Large intestine (tissue), 3 donors: ENCODE measurements around the gene RNF103. TPM values are rescaled to one million over a fixed set of nuclear protein-coding genes. Genes with fewer than 3 reads are reported as not detected.
A peak's percentile ranks its signal among the peaks of the same experiment; 100 is the strongest.

ENCODE experiments used
- DNase-seq, 2 donors: peaks; one replicate each; pipeline versions ENCODE4 v3.0.0 to v3.0.0-alpha.2; 2013
- H3K27ac ChIP-seq: one replicate; pipeline ENCODE4 v1.5.1; 2013; ENCODE audit warnings: low read length
- H3K27me3 ChIP-seq: 2 replicates; pipeline ENCODE4 v1.6.1; 2013; ENCODE audit warnings: low read length; ENCODE audit not compliant: control insufficient read depth, insufficient read depth
- H3K36me3 ChIP-seq: 2 replicates; pipeline ENCODE4 v1.6.1; 2013; ENCODE audit warnings: low read length; ENCODE audit not compliant: control insufficient read depth, insufficient read depth
- H3K4me1 ChIP-seq: one replicate; pipeline ENCODE4 v1.6.1; 2013; ENCODE audit warnings: low read length; ENCODE audit not compliant: control insufficient read depth, insufficient read depth
- H3K4me3 ChIP-seq: one replicate; pipeline ENCODE4 v1.5.1; 2013; ENCODE audit warnings: low read length
- H3K9me3 ChIP-seq: one replicate; pipeline ENCODE4 v1.6.1; 2013; ENCODE audit warnings: mild to moderate bottlenecking, low read depth, low read length, moderate library complexity; ENCODE audit not compliant: control insufficient read depth
- WGBS: methylation state at CpG from one replicate; pipeline ENCODE4 v1.1.5; 2013; ENCODE audit warnings: low lambda C conversion rate; ENCODE audit not compliant: insufficient coverage; 5-methylcytosine and 5-hydroxymethylcytosine counted together
- polyA plus RNA-seq: library from polyadenylated mRNA; unstranded; fragments of 120-200 nt; gene quantifications from one replicate; pipeline ENCODE4 v1.2.1, GENCODE V29; 2013

RNF103 gene
- polyA plus RNA-seq, 1 donor, result 42.9 TPM

DNA sequence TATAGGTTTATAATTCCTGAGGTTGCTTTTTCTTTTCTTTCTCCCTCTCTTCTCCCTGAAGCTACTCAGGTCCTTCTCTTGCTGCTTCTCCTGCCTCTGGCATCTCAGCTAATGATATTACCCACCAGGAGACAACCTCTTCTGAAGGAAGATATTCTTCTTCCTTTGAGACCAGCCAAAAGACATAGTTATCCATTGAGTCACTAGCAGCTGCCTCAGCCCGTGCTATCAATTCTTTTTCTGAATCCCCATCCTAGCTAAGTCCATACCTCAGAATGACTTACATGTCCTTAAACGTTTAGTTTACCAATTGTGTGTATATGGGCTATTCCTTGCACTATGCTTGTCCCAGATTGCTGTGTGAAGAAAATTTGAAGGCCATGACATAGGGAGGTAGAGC, 25.0 kb upstream of the RNF103 start:
- Histone ChIP-seq H3K27me3 (no peaks in the 10 kb centered on the region), H3K4me1 (no peaks in the 10 kb centered on the region), H3K36me3 (no peaks in the 10 kb centered on the region), H3K4me3 (no peak overlapping the region), H3K27ac (peak overlapping the region; percentile 29), H3K9me3 (peaks cover 17% of the 10 kb centered on the region)
- DNase-seq, result no peak
- WGBS, result no CpG with 5 or more reads among the region's 2 CpGs

DNA sequence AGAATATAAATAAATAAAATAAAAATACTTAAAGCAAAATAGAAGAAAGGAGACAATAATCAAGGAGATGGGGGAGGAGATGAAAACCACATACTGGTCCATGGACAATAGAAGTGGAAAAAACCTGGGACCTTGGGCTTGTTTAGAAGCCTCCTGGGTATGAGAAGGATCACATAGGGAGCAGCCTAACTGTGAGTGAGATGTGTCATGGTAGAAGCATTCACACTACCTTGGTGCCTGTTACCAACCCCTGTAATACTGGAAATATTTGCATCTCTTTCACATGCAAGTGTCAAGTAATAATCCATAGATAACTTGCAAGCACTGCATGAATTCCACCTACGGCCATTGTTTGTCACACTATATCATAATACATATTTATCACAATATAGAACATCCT, 23.2 kb upstream of the RNF103 start:
- no peak for DNase-seq
- no peak overlapping the region for H3K4me3 ChIP-seq
- no peaks in the 10 kb centered on the region for H3K4me1 ChIP-seq
- no peaks in the 10 kb centered on the region for H3K36me3 ChIP-seq
- H3K27me3 ChIP-seq, result no peaks in the 10 kb centered on the region
- peaks cover 17% of the 10 kb centered on the region for H3K9me3 ChIP-seq
- WGBS, result no CpG with 5 or more reads among the region's 1 CpG
- no peak overlapping the region for H3K27ac ChIP-seq

DNA sequence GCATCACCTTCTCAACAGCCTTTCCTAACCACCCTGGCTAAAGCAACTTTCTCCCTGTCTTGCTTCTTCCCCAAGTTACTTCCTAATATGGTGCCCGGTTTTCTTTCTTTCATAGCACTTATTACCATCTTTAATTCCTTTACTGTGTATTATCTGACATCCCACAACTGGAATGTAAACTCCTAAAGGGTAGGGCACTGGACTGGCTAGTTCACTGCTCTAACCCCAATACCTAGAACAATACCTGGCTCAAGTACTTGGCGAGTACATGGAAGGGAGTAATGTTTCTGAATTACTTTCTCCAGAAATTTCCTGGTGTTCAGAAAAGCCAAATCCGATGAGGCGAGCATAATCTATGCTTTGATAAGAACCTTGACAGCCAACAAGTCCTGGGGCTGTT, 22.7 kb upstream of the RNF103 start:
- DNase-seq, result no peak
- H3K4me1 ChIP-seq, result no peaks in the 10 kb centered on the region
- H3K36me3 ChIP-seq, result no peaks in the 10 kb centered on the region
- no peak overlapping the region for H3K4me3 ChIP-seq
- peaks cover 13% of the 10 kb centered on the region for H3K9me3 ChIP-seq
- WGBS, result 100% methylated on average over 1 of the region's 4 CpGs
- H3K27ac ChIP-seq, result no peak overlapping the region
- no peaks in the 10 kb centered on the region for H3K27me3 ChIP-seq

DNA sequence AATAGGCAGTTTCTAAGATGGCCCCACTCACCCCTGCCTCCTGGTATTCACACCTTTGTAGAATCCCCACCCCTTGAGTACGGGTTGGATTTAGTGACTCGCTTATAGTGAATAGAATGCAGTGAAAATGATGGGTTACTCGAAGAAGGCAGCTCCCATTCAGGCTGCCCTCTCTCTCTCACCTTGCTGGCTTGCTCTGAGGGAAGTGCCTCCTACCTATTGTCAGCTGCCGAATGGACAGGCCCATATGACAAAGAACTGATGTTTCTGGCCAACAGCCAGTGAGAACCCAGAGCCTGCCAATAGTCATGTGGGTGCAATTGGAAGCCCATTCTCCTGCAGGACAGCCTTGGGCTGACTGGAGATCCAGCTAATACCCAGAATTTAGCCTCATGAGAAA, 22.1 kb upstream of the RNF103 start:
- Histone ChIP-seq H3K4me3 (no peak overlapping the region), H3K36me3 (no peaks in the 10 kb centered on the region), H3K27me3 (no peaks in the 10 kb centered on the region), H3K4me1 (no peaks in the 10 kb centered on the region), H3K27ac (no peak overlapping the region), H3K9me3 (peaks cover 8% of the 10 kb centered on the region)
- WGBS, result no CpG with 5 or more reads among the region's 4 CpGs
- DNase-seq, result no peak

DNA sequence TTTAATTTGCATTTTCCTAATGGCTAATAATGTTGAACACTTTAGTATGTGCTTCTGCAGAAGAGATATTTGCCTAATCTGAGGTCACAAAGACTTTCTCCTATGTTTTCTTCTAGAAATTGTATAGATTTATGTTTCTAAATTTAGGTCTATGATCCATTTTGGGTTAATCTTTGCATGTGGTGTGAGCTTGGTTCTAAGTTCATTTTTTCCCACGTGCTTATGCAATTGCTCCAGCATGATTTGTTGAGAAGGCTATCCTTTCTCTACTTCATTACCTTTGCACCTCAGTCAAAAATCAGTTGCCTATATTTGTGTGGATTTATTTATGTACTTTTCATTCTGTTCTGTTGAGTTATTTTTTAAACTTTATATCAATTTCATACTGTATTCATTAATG, 15.0 kb upstream of the RNF103 start:
- H3K9me3 ChIP-seq, result peaks cover 2% of the 10 kb centered on the region
- no peak for DNase-seq
- no peak overlapping the region for H3K27ac ChIP-seq
- no peak overlapping the region for H3K4me3 ChIP-seq
- no CpG with 5 or more reads among the region's 1 CpG for WGBS
- peaks cover 2% of the 10 kb centered on the region for H3K4me1 ChIP-seq
- H3K27me3 ChIP-seq, result no peaks in the 10 kb centered on the region
- no peaks in the 10 kb centered on the region for H3K36me3 ChIP-seq

DNA sequence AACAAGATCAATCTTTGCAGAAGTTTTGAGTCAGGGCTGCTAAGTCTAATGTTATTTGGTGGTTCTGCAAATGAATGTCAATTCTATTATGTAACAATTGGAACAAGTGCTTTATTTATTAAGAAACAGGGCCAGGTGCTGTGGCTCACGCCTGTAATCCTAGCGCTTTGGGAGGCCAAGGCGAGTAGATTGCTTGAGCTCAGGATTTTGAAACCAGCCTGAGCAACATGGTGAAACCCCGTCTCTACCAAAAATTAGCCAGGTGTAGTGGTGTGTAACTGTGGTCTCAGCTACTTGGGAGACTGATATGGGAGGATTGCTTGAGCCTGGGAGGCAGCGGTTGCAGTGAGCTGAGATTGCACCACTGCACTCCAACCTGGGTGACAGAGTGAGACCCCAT, 13.2 kb upstream of the RNF103 start:
- WGBS, result no CpG with 5 or more reads among the region's 5 CpGs
- no peak for DNase-seq
- H3K9me3 ChIP-seq, result peaks cover 2% of the 10 kb centered on the region
- H3K27me3 ChIP-seq, result no peaks in the 10 kb centered on the region
- H3K27ac ChIP-seq, result no peak overlapping the region
- H3K36me3 ChIP-seq, result no peaks in the 10 kb centered on the region
- H3K4me1 ChIP-seq, result peaks cover 13% of the 10 kb centered on the region
- no peak overlapping the region for H3K4me3 ChIP-seq

DNA sequence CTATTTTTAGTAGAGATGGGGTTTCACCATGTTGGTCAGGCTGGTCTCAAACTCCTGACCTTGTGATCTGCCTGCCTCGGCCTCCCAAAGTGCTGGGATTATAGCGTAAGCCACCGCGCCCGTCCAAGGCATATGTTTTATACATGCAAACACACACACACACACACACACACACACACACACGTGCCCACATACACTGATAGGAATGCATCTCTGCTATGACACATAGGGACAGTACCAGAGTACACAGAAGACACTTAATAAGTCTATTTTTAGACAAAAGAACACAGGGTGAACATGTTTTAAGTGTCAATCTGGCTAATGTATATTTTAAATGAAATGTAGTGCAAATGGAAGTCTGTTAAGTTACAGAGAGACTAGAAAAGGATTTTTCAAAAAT, 10.7 kb upstream of the RNF103 start:
- Histone ChIP-seq H3K27ac (no peak overlapping the region), H3K4me3 (no peak overlapping the region), H3K36me3 (no peaks in the 10 kb centered on the region), H3K9me3 (no peaks in the 10 kb centered on the region), H3K27me3 (no peaks in the 10 kb centered on the region), H3K4me1 (peaks cover 24% of the 10 kb centered on the region)
- DNase-seq, result no peak
- no CpG with 5 or more reads among the region's 6 CpGs for WGBS

DNA sequence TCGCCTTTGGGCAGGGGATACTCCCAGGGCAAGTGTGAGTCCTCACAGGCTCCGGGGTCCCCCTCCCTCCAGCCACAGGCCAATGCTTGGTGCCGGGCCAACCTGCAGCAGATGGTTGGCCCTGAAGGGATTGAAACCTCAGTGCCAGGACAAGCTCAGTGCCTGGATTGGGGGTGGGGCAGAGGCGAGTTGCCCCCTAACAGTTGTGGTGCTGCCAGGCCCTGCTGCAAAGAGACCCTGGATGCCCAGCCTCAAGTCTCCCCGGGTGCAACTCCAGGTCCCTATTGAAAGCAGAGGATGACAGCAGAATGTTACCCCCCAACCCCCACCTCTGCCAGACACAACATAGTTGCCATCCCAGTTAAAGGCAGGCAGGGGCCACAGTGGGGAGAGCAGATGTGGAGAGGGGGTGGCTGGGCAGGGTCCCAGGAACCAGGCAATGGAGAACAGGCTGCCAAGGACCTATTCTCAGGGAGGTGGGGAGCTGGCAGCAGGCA, 9.5 kb upstream of the RNF103 start:
- Histone ChIP-seq H3K27ac (peak overlapping the region; percentile 6), H3K36me3 (no peaks in the 10 kb centered on the region), H3K4me1 (peaks cover 29% of the 10 kb centered on the region), H3K27me3 (no peaks in the 10 kb centered on the region), H3K4me3 (no peak overlapping the region), H3K9me3 (no peaks in the 10 kb centered on the region)
- WGBS, result no CpG with 5 or more reads among the region's 5 CpGs
- no peak for DNase-seq

DNA sequence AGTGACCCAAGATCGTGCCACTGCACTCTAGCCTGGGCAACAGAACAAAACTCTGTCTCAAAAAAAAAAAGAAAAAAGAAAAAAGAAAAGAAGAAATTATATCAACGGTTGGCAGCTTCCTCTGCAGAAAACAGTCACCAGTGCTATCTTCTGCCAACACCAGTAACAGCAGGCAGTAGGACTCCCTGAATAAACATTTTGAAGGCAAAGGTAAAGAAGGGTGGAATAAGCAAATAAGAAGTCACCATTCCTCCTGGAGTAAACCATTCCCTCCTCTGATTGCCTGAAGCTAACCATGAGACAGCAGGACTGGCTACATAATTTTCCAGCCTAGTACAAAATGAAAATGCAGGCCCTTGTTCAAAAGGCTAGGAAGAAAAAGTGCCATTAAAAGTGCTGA, 9.0 kb upstream of the RNF103 start:
- DNase-seq, result peak; percentile 50 to 86
- peak overlapping the region; percentile 6 for H3K27ac ChIP-seq
- no peak overlapping the region for H3K4me3 ChIP-seq
- H3K36me3 ChIP-seq, result no peaks in the 10 kb centered on the region
- no CpG with 5 or more reads among the region's 2 CpGs for WGBS
- no peaks in the 10 kb centered on the region for H3K9me3 ChIP-seq
- peaks cover 32% of the 10 kb centered on the region for H3K4me1 ChIP-seq
- no peaks in the 10 kb centered on the region for H3K27me3 ChIP-seq

DNA sequence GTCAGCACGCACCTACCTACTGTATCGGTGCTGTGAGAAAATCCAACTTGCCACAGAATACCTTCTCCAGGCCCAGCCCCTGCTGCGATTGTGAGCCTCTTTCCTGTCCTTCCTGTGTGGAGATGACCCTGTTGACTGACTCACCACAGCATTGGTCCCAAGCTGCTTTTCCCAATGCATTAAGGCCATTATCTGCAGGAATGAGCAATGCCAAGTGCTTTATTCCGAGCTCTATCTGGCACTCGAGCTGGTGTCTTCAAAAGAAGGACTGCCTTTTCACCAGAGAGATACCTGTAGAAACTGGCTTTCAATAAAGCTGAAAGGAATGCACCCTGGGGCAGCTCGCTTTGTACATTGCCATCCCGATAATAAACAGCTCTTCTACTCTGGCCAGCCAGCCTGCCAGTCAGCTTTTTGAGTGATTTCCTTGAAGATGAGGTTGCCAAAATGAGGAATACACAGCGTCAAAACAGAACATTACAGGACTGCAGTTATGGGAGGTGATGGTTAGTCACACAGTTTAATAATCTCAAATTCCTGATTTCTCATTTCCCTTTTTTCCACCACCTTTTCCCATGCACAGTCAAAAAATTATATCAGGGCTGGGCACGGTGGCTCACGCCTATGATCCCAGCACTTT, 8.3 kb upstream of the RNF103 start:
- no peak overlapping the region for H3K4me3 ChIP-seq
- DNase-seq, result no peak
- H3K27me3 ChIP-seq, result no peaks in the 10 kb centered on the region
- peaks cover 35% of the 10 kb centered on the region for H3K4me1 ChIP-seq
- no peaks in the 10 kb centered on the region for H3K36me3 ChIP-seq
- no peak overlapping the region for H3K27ac ChIP-seq
- no CpG with 5 or more reads among the region's 10 CpGs for WGBS
- H3K9me3 ChIP-seq, result no peaks in the 10 kb centered on the region

DNA sequence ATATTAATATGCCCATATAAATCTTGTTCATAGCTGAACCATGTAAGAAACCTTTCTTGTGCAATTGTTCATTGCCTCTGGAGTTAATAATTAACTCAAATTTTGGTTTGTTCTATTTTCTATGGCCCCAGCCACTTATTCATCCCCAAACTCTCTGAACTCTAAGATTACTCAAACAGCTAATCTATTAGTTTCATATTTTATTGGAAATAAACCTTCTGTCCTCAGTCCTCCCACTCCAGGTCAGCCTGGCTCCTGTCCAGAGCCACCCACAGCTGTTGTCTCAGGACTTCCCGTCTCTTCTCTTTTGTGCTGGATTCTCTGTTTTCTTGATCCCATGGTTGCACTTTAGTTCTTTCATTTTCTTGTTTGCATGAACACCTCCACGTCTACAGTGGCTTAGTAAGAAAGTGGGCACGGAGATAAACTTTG, 4.4 kb upstream of the RNF103 start:
- Histone ChIP-seq H3K4me1 (peaks cover 37% of the 10 kb centered on the region), H3K9me3 (no peaks in the 10 kb centered on the region), H3K4me3 (no peak overlapping the region), H3K36me3 (no peaks in the 10 kb centered on the region), H3K27me3 (no peaks in the 10 kb centered on the region), H3K27ac (peak overlapping the region; percentile 66)
- WGBS, result 14% methylated on average over 3 of the region's 3 CpGs
- DNase-seq, result peak; percentile 6 to 65
